GM12873 (cell line): ENCODE measurements around the gene RAB27B.

ENCODE experiments used
- CTCF ChIP-seq: IDR thresholded peaks from 2 replicates; pipeline ENCODE4 v1.5.1; 2012; ENCODE audit warnings: low read depth, mild to moderate bottlenecking, moderate library complexity, low read length, control low read depth; ENCODE audit not compliant: insufficient read depth; ENCODE audit errors: missing control alignments

Gene RAB27B

GRCh38 chr18:54815086-54815485, 13.2 kb upstream of the RAB27B start:
- TF ChIP-seq CTCF = no peak

- TF ChIP-seq CTCF = no peak
Measured at GRCh38 chr18:54822872-54823845, 5.1 kb upstream of the RAB27B start.

- TF ChIP-seq CTCF = no peak
Measured at GRCh38 chr18:54824761-54825160, 3.5 kb upstream of the RAB27B start.

- no peak for TF ChIP-seq CTCF
Measured at GRCh38 chr18:54825601-54826344, 2.5 kb upstream of the RAB27B start.

- no peak for TF ChIP-seq CTCF
Measured at GRCh38 chr18:54828986-54829385, 709 bp downstream of the RAB27B start.

- no peak for TF ChIP-seq CTCF
Measured at GRCh38 chr18:54829856-54830255, 1.6 kb downstream of the RAB27B start.

- TF ChIP-seq CTCF = no peak
Measured at GRCh38 chr18:54830260-54830659, 2.0 kb downstream of the RAB27B start.
